K562 (cell line): ENCODE measurements around the gene BANP. TPM values are rescaled to one million over a fixed set of nuclear protein-coding genes. Genes with fewer than 3 reads are reported as not detected.

Experiments
- ATF2 ChIP-seq: sonication (generic); formaldehyde crosslinking; IDR thresholded peaks from 2 replicates; pipeline ENCODE4 v1.8.1; 2022; ENCODE audit warnings: missing genetic modification reagents
- BCL6 ChIP-seq: fragments of 250-450 bp; sonication (Bioruptor Pico); IDR thresholded peaks from 2 replicates; pipeline ENCODE4 v1.4.0; 2020
- BHLHE40 ChIP-seq: IDR thresholded peaks from 2 replicates; pipeline ENCODE4 v1.6.1; 2011; ENCODE audit warnings: low read length, improper control_type of control experiment
- CBX5 ChIP-seq: IDR thresholded peaks from 2 replicates; pipeline ENCODE4 v1.6.1; 2014; ENCODE audit warnings: low read depth, borderline replicate concordance
- CHCHD3 ChIP-seq: fragments of 250-450 bp; sonication (Bioruptor Pico); IDR thresholded peaks from 2 replicates; pipeline ENCODE4 v2.1.2; 2022; ENCODE audit warnings: mild to moderate bottlenecking
- E2F8 ChIP-seq: fragments of 450-650 bp; IDR thresholded peaks from 2 replicates; pipeline ENCODE4 v1.7.1; 2018; ENCODE audit warnings: mild to moderate bottlenecking, low read depth; ENCODE audit not compliant: partially characterized antibody
- EHMT2 ChIP-seq: fragments of 450-650 bp; IDR thresholded peaks from 2 replicates; pipeline ENCODE4 v1.6.1; 2018; ENCODE audit warnings: antibody characterized with exemption
- ETV1 ChIP-seq: fragments of 450-650 bp; conservative IDR thresholded peaks from 2 replicates; pipeline ENCODE4 v1.6.1; 2016; ENCODE audit warnings: missing genetic modification characterization, control low read depth, low read depth, missing compliant biosample characterization
- EZH2 ChIP-seq: IDR thresholded peaks from 2 replicates; pipeline ENCODE4 v1.6.1; 2012; ENCODE audit warnings: low read depth, mild to moderate bottlenecking, inconsistent platforms, low read length, borderline replicate concordance
- GTF2B ChIP-seq: IDR thresholded peaks from 2 replicates; pipeline ENCODE4 v1.6.1; 2011; ENCODE audit not compliant: insufficient read length; ENCODE audit errors: extremely low read depth
- HMGXB4 ChIP-seq: sonication (generic); formaldehyde crosslinking; IDR thresholded peaks from 2 replicates; pipeline ENCODE4 v1.8.1; 2023; ENCODE audit warnings: mild to moderate bottlenecking, missing genetic modification reagents
- NCOA2 ChIP-seq, 2 experiments: fragments of 450-650 bp; IDR thresholded peaks; 2 replicates each; pipeline ENCODE4 v1.6.1; 2018; ENCODE audit warnings: mild to moderate bottlenecking in 2 of 2, moderate library complexity in 1 of 2; ENCODE audit not compliant: partially characterized antibody in 2 of 2
- PTTG1 ChIP-seq: fragments of 450-650 bp; IDR thresholded peaks from 2 replicates; pipeline ENCODE4 v1.6.1; 2016; ENCODE audit warnings: low read depth, mild to moderate bottlenecking, missing genetic modification characterization, missing compliant biosample characterization
- RBBP5 ChIP-seq: fragments of 200-600 bp; sonication (generic); IDR thresholded peaks from 2 replicates; pipeline ENCODE4 v1.6.1; 2012; ENCODE audit warnings: borderline replicate concordance, mild to moderate bottlenecking, low read length, control low read depth, inconsistent platforms; ENCODE audit not compliant: insufficient read depth, poor library complexity, severe bottlenecking
- SOX6 ChIP-seq: fragments of 450-650 bp; IDR thresholded peaks from 2 replicates; pipeline ENCODE4 v1.6.1; 2014; ENCODE audit warnings: mild to moderate bottlenecking
- STAT5A ChIP-seq: IDR thresholded peaks from 2 replicates; pipeline ENCODE4 v1.6.1; 2012; ENCODE audit warnings: low read length, inconsistent platforms, borderline replicate concordance
- TBL1XR1 ChIP-seq, 2 experiments: IDR thresholded peaks; 2 replicates each; pipeline ENCODE4 v1.6.1; 2012; ENCODE audit warnings: improper control_type of control experiment in 2 of 2, low read length in 2 of 2, mild to moderate bottlenecking in 1 of 2
- TFE3 ChIP-seq: fragments of 450-650 bp; formaldehyde crosslinking; IDR thresholded peaks from 2 replicates; pipeline ENCODE4 v1.4.0; 2020; ENCODE audit warnings: mild to moderate bottlenecking, mixed read lengths
- polyA plus RNA-seq, 8 experiments: library from polyadenylated mRNA; depleted of rRNA in 4 of 8; stranded (reverse) in 5 of 8; unstranded in 3 of 8; fragments of >200 nt; fragmentation: Nextera tagmentation in 2 of 8; fragmentation: Illumina TruSeq in 1 of 8; extraction: Ambion mirVana in 2 of 8; extraction: Trizol in 1 of 8; gene quantifications; 2 replicates each; pipeline versions ENCODE4 v1.2.1 to v1.2.3, GENCODE V29; 2011 to 2014; ENCODE audit warnings: inconsistent platforms in 1 of 8, missing spikeins in 1 of 8
- total RNA-seq, 7 experiments: library from RNA; depleted of rRNA in 6 of 7; stranded (reverse); fragments of >200 nt in 6 of 7; fragmentation: Illumina TruSeq in 2 of 7; extraction: Trizol in 2 of 7; gene quantifications; 2 replicates each; pipeline versions ENCODE4 v1.2.1 to v1.2.3, GENCODE V29; 2011 to 2021; ENCODE audit warnings: low replicate concordance in 1 of 7

Gene BANP
- total and polyA plus RNA-seq, 9 of the 15 experiments (the other 6 are each of a cell fraction or from before 2014, with no cell fraction given): 4.6 to 22.1 (median 15.6) TPM

GRCh38 chr16:87950765-87951551, at the start of gene BANP (continued):
- no peak for TF ChIP-seq GTF2B
- TF ChIP-seq SOX6: peak; percentile 58; the same call in 1 of the 2 replicates
- peak; percentile 23 to 69; a peak in 3 of 4 replicates for TF ChIP-seq TBL1XR1 (IDR thresholded peaks at IDR 0.05; ENCODE audit: low read length in 2 of 2)
- no peak for TF ChIP-seq RBBP5
- TF ChIP-seq ETV1 (tag): peak; percentile 54
- no peak for TF ChIP-seq CHCHD3
- no peak for TF ChIP-seq TFE3 (CRISPR knock-in tag)
- TF ChIP-seq BHLHE40: peak; percentile 69
- TF ChIP-seq NCOA2 (IDR thresholded peaks at IDR 0.05; ENCODE audit: partially characterized antibody in 2 of 2): no peak
- no peak for TF ChIP-seq EHMT2
- peak; percentile 47 for TF ChIP-seq E2F8
- TF ChIP-seq STAT5A: no peak; the same call in 1 of the 2 replicates
- TF ChIP-seq HMGXB4 (CRISPR knock-in tag): peak; percentile 54; the same call in 1 of the 2 replicates
- TF ChIP-seq CBX5: 0 out of 2 replicates have a peak, but pooled peaks have one; percentile 15
- TF ChIP-seq ATF2 (CRISPR knock-in tag): no peak
- no peak for TF ChIP-seq PTTG1 (tag)
- no peak for TF ChIP-seq EZH2
- TF ChIP-seq BCL6 (CRISPR knock-in tag): peak; percentile 85; the same call in 1 of the 2 replicates
